GM21390 (cell line): ENCODE measurements around the gene DCAF8L1.
"Not testable (repeated sequence)": the region's sequence is repeated elsewhere in the genome, so short reads cannot be mapped to it uniquely, and the experiment has no call there.

Experiments used
- ATAC-seq: cut with Tn5 transposase; IDR thresholded peaks from one replicate; pipeline ENCODE4 v1.9.1; 2021; ENCODE audit not compliant: unreplicated experiment

The DCAF8L1 gene

GRCh38 chrX:27981349-27981748 is at the start of gene DCAF8L1:
Gene DCAF8L1 (minus strand): TSS chrX:27981449. CDS start chrX:27981334, 115 bp downstream.
- ATAC-seq: no peak

DNA sequence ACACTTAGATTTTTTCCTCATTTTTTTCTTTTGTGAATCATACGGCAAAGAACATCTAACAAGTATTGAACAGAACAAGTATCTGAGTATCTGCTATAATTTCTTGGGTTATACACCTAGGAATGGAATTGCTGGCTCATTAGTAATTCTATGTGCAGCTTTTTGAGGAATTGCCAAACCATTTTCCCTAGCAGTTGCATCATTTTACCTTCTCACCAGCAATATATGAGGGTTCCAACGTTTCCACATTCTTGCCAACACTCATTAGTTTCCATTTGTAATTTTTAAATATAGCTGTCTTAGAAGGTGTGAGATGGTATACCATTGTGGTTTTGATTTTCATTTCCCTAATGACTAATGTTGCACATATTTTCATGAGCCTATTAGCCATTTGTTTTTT is 41.1 kb upstream of the DCAF8L1 start:
- no peak for ATAC-seq

- ATAC-seq: no peak
Measured at GRCh38 chrX:28016823-28017222, 35.6 kb upstream of the DCAF8L1 start.

DNA sequence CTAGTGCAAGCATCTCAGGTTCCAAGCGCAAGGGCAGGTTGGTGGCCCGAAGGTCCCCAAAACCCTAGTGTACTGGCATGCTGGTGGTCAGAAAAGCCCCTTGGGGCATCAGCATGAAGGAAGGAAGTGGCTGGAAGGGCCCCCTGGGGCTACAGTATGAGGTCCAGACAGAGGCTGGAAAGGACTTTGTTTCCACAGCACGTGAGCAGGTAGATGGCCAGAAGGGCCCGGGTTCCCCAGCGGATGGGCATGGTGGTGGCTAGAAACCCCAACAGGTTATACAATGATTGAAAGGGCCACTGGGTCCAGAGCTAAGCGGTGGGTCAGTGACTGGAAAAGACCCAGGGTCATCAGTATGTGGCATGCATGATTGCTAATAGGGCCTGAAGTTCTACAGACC is 34.7 kb upstream of the DCAF8L1 start:
- ATAC-seq: no peak

GRCh38 chrX:28010875-28011274 is 29.6 kb upstream of the DCAF8L1 start:
- ATAC-seq: no peak

DNA sequence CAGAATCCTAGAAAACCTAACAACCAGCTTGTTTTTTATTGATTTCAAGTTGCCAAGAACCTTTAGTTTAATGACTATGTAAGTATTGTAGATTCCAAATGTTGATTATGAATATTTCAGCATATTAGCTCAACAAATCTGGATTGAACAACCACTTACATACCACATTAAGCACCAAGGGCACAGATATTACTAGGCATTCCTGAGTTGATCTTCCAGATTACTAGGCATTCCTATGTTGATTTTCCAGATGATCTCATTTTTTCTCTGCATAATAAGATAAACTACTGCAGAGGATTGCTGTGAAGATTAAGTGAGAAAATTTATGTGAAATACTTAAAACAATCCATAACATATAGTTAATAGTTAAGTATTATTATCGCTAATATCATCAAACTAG is 17.4 kb upstream of the DCAF8L1 start:
- ATAC-seq: no peak

GRCh38 chrX:27997622-27998021 is 16.4 kb upstream of the DCAF8L1 start:
- ATAC-seq: no peak

- ATAC-seq: no peak
Measured at GRCh38 chrX:27996132-27996531, 14.9 kb upstream of the DCAF8L1 start.

DNA sequence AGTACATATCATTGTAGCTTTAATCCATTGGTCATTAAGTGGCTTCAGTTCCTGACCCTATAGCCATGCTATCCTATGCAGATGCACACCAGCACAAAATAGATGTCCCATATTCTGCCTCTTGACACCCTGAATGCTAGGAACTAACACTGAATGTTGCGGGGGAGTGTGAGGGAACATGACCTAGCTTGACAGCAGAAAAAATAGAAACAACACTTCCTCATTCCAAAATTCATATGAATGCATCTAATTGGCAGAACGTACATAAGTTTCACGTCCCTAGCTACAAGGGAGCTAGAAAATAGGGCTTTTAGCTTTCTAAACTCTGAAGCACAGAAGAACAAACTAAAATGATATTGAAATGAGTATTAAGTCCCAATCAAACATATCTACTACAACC is 14.4 kb upstream of the DCAF8L1 start:
- ATAC-seq: no peak

DNA sequence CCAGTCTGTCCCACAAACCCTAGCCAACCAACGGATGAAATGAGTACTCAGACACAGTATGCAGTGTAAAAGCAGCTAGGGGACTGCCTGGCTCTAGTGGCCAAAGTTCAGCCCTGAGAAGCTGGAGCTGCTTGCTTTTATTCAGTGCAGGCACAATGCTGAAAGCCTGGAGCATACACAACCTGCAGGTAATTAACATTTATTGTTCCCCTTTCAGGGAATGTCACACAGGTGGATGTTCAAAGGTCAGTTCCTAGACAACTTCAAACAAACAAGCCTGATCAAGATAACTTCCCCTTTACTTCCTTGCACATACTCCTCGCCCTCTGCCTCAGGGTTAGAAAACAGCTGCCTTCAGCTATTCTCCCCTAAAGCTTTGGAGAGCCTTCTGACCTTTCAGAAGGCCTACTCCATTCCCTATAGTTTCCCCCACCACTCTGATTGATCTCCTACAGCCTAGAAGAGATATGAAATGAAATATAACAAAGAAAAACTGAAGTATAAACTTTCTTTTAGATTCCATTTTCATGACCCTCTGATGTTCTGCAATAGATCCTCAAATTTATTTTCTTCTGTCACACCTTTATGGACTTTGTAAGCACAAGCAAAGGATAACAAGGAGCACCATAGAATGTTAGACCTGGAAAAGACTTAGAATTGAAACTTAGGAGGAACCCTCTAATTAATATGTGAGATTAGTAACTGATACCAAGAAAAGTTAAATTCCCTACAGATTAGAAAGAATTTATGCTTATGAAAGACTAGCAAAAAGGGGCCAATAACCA is 6.8 kb upstream of the DCAF8L1 start:
- no peak for ATAC-seq

GRCh38 chrX:27976934-27977333 is 4.3 kb downstream of the DCAF8L1 start:
- ATAC-seq: not testable (repeated sequence)

- no peak for ATAC-seq
Measured at GRCh38 chrX:27976284-27976683, 5.0 kb downstream of the DCAF8L1 start.

DNA sequence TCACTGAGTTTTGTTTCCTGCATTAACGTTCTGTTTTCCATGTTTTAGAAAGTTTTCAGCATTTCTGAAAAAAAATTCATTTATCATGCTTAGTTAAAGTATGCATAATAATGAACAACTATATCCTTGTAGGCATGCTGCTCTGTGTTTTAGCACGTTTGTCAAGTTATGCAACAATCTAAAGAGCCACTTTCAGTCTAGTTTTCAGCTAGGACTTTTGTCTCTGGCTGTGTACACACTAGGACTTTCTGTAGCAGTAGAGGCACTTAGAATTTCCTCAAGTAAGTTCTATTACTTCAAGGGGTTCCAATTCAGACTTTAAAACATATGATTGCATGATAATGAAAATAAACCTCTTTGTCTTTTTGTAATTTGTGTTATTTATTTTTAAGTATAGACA is 12.4 kb downstream of the DCAF8L1 start:
- ATAC-seq: no peak

DNA sequence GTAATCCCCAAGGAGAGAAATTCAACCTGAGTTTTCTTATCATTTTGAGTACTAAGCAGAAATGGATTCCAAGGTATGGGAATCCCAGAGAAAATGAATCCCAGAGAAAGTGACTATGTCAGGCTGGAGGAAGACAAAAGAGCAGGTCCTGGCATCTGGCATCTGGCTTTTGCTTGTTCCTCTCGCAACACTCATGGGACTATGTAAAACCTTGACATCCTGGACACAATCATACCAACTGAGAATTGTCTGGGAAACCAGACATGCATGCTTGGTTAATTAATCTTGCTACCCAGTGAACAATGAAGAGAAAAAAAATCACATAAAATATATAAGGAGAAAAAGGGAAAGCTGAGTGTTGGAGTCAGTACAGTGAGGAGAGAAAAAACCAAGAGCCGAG is 12.9 kb downstream of the DCAF8L1 start:
- no peak for ATAC-seq

GRCh38 chrX:27966955-27967354 is 14.3 kb downstream of the DCAF8L1 start:
- no peak for ATAC-seq

DNA sequence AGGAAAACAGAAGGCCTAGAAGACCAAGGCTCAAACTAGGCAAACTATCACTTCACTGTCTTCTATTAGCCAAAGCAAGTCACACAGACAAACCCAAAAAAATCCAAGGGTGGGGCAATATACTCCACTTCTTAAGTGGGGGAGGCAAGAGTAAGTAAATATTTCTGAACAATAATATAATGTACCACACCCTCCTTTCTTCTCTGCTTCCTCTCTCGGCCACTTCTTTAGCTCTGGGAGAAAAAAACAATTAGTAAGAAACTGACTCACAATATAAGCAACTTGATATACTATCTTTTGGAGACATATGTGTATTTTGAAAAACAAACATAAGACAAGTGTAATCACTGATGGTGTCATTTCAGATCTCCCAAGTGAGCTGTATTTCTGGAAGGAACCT is 14.8 kb downstream of the DCAF8L1 start:
- ATAC-seq: no peak

DNA sequence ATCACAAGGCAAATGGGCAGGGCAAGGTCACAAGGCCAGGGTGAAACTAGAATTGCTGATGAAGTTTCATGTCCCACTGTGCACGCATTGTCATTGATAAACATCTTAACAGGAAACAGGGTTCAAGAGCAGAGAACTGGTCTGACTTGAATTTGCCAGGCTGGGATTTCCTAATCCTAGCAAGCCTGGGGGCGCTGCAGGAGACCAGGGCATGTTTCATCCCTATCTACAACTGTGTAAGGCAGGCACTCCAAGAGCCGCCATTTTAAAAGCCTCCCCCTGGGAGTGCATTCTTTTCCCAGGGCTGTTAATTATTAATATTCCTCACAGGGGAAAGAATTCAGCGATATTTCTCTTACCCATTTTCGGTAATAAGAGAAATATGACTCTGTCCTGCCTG is 15.9 kb downstream of the DCAF8L1 start:
- ATAC-seq: not testable (repeated sequence)

- ATAC-seq: no peak
Measured at GRCh38 chrX:27964432-27964831, 16.8 kb downstream of the DCAF8L1 start.

DNA sequence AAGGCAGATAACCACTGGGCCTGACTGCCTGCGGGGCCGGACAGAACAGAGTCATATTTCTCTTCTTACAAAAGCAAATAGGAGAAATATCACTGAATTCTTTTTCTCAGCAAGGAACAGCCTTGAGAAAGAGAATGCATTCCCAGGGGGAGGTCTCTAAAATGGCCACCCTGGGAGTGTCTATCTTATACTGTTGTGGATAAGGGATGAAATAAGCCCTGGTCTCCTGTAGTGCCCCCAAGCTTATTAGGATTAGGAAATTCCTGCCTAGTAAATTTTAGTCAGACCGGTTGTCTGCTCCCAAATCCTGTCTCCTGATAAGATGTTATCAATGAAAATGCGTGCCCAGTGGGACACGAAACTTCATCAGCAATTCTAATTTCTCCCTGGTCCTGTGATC is 20.8 kb downstream of the DCAF8L1 start:
- ATAC-seq: not testable (repeated sequence)

DNA sequence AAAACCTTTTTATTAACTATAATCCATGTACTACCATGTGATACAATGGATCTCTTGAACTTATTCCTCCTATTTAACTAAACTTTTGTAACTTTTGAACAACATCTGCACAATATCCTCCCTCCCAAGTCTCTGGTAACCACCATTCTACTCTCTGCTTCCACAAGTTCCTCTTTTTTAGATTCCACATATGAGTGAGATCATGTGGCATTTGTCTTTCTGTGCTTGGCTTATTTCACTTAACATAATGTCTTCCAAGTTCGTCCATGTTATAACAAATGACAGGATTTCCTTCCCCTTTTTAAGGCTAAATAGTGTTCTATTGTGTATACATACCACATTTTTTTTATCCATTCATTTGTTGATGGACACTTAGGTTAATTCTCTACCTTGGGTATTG is 28.1 kb downstream of the DCAF8L1 start:
- no peak for ATAC-seq

DNA sequence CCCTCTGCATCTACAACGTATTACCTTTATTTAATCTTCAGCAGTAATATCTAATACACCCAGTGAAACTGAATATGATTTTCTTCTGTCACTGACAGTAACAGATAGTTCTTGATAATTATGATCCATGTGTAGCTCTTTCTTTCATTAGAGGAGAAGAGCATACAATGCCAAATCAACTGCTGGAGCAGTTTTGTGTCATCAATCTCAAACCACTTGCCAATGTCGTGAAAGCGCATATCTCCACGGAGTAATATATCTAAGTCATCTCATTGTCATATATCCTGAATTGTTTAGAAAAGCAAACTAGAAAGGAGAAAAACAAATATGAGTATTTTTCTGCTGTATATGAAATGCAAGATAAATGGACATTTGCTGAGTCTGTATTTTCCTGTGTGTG is 47.9 kb downstream of the DCAF8L1 start:
- no peak for ATAC-seq
